ENCODE data around the gene SLC6A6.

GRCh38 chr3:14474363-14475081 lies 72.1 kb downstream of the SLC6A6 start:
- TF ChIP-seq CTCF (IDR thresholded peaks at IDR 0.05; ENCODE audit: low read length) (no peak), EZH2phosphoT487 (IDR thresholded peaks at IDR 0.05; ENCODE audit: low read length) (no peak)
